ENCODE data around the gene ACAD11. TPM values are rescaled to one million over a fixed set of nuclear protein-coding genes. Genes with fewer than 3 reads are reported as not detected.
"Not testable (repeated sequence)": the region's sequence is repeated elsewhere in the genome, so short reads cannot be mapped to it uniquely, and the experiment has no call there.

The ACAD11 gene
- total RNA-seq, 2 experiments from 2014 or later = 18.5 to 19.4 TPM

DNA sequence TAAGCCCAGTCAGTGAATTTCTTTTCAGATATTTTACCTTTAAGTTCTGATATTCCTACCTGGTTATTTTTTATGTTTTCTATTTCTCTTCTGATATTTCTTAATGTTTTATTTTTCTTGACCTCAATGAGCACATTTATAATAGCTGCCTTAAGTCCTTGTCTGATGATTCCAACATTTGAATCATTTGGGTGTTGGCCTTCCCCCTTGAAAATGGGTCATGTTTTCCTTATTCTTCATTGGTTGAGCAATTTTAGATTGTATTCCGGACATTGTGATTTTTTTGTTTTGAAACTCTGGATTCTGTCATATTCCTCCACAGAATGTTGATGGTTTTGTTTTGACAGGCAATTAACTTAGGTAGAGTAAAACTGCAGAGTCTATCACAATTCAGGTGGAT lies 72.2 kb downstream of the ACAD11 start:
- ATAC-seq (ENCODE audit: low read depth) = no peak
- POLR2A ChIA-PET = no interaction called here
- H3K36me3 Mint-ChIP-seq = peaks cover 30% of the 10 kb centered on the region

DNA sequence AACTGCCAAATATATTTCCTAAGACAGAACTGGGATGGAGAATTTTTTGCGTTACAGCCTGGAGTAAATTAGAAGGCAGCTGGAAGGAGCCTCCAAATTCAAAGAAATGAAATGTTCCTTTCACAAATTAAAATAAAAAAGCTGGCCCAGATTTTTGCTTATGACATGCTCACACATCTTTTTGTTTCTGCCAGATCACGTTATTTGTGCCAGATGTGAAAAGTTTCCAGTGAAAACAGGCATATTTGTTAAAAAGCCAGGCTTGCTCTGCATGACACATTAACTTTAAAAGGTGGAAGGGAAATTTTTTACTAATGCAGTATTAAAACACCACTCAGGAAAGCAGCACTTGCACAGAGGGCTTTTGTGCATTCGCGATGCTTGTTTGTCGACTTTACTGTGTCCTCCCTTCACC lies 85.8 kb downstream of the ACAD11 start:
- Mint-ChIP-seq H3K27ac (no peak overlapping the region), H3K27me3 (no peaks in the 10 kb centered on the region), H3K9me3 (no peaks in the 10 kb centered on the region), H3K36me3 (peaks cover 30% of the 10 kb centered on the region), H3K4me1 (no peaks in the 10 kb centered on the region), H3K4me3 (no peak overlapping the region)
- POLR2A ChIA-PET = no interaction called here
- ATAC-seq (ENCODE audit: low read depth) (no peak), DNase-seq (no peak)

More for the DNA sequence above, 72.2 kb downstream of the ACAD11 start:
- Mint-ChIP-seq H3K27me3 (no peaks in the 10 kb centered on the region), H3K9me3 (peaks cover 4% of the 10 kb centered on the region), H3K27ac (no peak overlapping the region), H3K4me3 (no peak overlapping the region), H3K4me1 (no peaks in the 10 kb centered on the region)
- DNase-seq = no peak

DNA sequence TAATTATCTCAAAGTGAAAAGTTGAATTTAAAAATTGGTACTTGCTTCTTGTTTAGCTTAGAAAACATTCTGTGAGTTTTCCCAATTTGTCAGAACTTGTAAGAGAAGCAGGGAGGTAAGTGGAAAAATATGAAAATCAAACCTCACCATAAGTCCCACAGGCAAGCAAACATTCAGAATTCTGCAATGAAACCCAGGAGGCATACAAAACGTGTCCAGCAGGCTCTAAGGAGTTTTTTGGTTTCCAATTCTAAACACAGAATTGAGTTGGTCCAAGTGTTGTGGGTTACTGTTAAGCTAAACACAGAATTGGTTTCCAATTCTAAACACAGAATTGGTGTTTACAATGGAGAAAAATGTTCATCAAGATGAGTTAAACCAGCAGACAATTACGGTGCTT lies 89.6 kb downstream of the ACAD11 start:
- Mint-ChIP-seq H3K9me3 (no peaks in the 10 kb centered on the region), H3K27me3 (no peaks in the 10 kb centered on the region), H3K36me3 (peaks cover 25% of the 10 kb centered on the region), H3K4me3 (no peak overlapping the region), H3K4me1 (no peaks in the 10 kb centered on the region), H3K27ac (no peak overlapping the region)
- no peak for ATAC-seq (ENCODE audit: low read depth)
- POLR2A ChIA-PET = no interaction called here
- DNase-seq = no peak

DNA sequence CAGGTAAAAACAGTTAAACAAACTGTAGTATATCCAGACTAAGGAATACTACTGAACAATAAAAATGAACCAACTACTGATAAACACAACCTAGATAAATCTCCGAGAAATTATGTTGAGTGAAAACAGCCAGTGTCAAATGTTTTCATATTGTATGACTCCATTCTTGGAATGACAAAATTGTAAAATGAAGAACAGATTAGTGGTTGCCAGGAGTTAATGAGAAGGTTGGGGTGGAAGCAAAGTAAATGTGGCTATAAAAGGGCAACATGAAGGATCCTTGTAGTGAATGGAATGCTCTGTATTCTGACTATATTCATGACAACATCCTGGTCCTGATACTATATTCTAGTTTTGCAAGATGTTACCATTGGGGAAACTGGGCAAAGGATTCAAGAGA lies 90.0 kb downstream of the ACAD11 start:
- POLR2A ChIA-PET = no interaction called here
- peaks cover 28% of the 10 kb centered on the region for H3K36me3 Mint-ChIP-seq

DNA sequence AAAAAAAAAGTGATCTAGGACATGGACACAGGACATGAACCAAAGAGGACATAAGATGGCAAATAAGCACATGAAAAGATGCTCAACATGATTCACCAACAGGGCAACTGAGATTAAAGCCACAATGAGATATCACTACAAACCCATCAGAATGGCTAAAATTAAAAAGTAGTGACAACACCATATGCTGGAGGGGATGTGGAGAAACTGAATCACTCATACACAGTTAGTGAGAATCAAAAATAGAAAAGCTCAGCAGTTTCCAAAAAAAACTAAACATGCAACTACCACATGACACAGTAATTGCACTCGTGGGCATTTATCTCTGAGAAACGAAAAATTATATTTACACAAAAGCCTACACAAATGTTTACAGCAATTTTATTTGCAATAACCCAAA lies 90.5 kb downstream of the ACAD11 start:
- DNase-seq (no peak), ATAC-seq (ENCODE audit: low read depth) (no peak)
- Mint-ChIP-seq H3K4me3 (no peak overlapping the region), H3K4me1 (no peaks in the 10 kb centered on the region), H3K27me3 (no peaks in the 10 kb centered on the region), H3K36me3 (peaks cover 32% of the 10 kb centered on the region), H3K27ac (no peak overlapping the region), H3K9me3 (no peaks in the 10 kb centered on the region)
- POLR2A ChIA-PET = no interaction called here

More for the DNA sequence above, 90.0 kb downstream of the ACAD11 start:
- Mint-ChIP-seq H3K4me3 (no peak overlapping the region), H3K4me1 (no peaks in the 10 kb centered on the region), H3K9me3 (no peaks in the 10 kb centered on the region), H3K27me3 (no peaks in the 10 kb centered on the region), H3K27ac (no peak overlapping the region)
- ATAC-seq (ENCODE audit: low read depth) = no peak
- no peak for DNase-seq

DNA sequence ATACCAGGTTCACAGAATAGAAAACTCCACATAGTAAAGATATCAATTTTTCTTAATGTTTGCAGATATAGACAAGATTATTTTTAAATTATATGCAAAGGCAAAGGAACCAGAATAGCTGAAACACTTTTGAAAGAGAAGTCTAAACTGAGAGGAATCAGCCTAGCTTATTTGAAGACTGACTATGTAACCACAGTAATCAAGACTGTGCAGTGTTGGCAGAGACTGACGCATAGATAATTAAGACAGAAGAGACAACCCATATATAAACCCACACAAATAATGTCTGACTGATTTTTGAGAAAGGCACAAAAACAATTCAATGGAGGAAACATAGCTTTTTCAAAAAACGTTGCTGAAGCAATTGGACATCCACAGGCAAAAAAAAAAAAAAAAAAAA lies 91.2 kb downstream of the ACAD11 start:
- Mint-ChIP-seq H3K36me3 (peaks cover 34% of the 10 kb centered on the region), H3K27me3 (no peaks in the 10 kb centered on the region), H3K4me1 (no peaks in the 10 kb centered on the region), H3K27ac (no peak overlapping the region), H3K9me3 (no peaks in the 10 kb centered on the region), H3K4me3 (no peak overlapping the region)
- no peak for DNase-seq
- POLR2A ChIA-PET = interaction anchor here (0.6 kb wide), 1 partner anchor 25 kb away, joined by 3 read pairs; no protein-coding TSS in a partner anchor
- ATAC-seq (ENCODE audit: low read depth) = no peak

DNA sequence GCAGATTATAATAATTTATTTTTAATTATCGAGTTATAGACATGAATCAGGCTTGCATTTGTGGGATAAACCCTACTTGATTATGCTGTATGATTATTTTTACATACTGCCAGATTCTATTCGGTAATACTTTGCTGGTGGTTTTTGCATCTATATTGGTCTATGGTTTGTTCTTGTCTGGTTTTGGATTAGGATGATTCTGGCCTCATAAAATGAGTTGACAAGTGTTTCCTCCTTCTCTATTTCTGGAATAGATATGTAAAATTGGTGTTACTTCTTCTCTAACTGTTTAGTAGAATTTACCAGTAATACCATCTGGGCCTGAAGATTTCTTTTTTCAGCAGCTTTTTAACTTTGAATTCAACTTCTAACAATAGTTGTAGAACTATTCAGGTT lies 95.5 kb downstream of the ACAD11 start:
- H3K27ac Mint-ChIP-seq = no peak overlapping the region
- H3K4me3 Mint-ChIP-seq = no peak overlapping the region
- ATAC-seq (ENCODE audit: low read depth) = no peak
- no peaks in the 10 kb centered on the region for H3K9me3 Mint-ChIP-seq
- POLR2A ChIA-PET = no interaction called here
- H3K27me3 Mint-ChIP-seq = no peaks in the 10 kb centered on the region
- H3K36me3 Mint-ChIP-seq = peaks cover 24% of the 10 kb centered on the region
- no peak for DNase-seq
- H3K4me1 Mint-ChIP-seq = no peaks in the 10 kb centered on the region

DNA sequence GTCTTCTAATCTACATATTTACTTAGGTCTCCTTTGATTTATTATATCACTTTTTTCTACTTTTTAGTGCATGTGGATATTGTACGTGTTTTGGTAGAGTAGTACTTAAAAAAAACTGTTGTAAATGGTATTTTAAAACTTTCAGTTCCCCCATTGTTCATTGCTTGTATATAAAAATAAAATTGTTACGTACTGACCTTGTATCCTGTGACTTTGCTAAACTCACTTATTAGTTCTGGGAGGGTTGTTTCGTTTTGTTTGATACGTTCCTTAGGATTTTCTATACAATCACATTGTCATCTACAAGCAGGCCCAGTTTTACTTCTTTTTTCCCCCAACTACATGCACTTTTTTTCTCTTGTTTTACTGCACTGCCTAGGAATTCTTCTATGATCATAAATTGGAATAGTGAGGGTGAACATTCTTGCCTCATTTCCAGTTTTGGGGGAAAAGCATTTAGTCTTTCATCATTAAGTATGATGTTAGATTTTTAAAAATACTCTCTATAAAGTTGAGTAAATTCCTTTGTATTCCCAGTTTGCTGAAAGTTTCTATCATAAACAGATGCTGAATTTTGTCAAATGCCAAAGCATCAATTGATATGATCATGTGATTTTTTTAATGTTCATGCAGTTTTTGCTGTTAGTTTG lies 96.1 kb downstream of the ACAD11 start:
- Mint-ChIP-seq H3K36me3 (peaks cover 22% of the 10 kb centered on the region), H3K4me3 (no peak overlapping the region), H3K9me3 (no peaks in the 10 kb centered on the region), H3K4me1 (no peaks in the 10 kb centered on the region), H3K27me3 (no peaks in the 10 kb centered on the region), H3K27ac (no peak overlapping the region)
- no peak for DNase-seq
- ATAC-seq (ENCODE audit: low read depth) = no peak
- POLR2A ChIA-PET = no interaction called here

DNA sequence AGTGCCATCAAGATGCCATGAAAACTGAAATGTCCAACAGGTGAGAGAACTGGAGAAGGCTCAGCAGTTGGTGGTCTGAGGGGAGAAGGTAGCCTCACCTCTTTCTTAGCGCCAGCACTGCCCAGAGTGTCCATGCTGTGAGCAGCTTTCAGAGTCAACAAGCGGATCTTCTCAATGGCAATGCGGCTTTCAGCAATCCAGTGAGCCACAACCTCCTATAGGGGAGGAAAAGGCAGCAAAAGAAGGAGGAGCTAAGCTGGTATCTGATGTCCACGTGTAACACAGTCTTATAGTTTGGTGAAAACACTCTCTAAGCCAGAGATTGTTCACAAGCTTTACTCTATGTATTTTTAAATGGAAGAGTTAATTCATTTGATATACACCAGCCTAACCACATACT lies 98.6 kb downstream of the ACAD11 start:
- POLR2A ChIA-PET = no interaction called here
- Mint-ChIP-seq H3K36me3 (peaks cover 24% of the 10 kb centered on the region), H3K9me3 (no peaks in the 10 kb centered on the region), H3K27me3 (no peaks in the 10 kb centered on the region), H3K4me1 (no peaks in the 10 kb centered on the region), H3K27ac (no peak overlapping the region), H3K4me3 (no peak overlapping the region)
- DNase-seq = no peak
- no peak for ATAC-seq (ENCODE audit: low read depth)

DNA sequence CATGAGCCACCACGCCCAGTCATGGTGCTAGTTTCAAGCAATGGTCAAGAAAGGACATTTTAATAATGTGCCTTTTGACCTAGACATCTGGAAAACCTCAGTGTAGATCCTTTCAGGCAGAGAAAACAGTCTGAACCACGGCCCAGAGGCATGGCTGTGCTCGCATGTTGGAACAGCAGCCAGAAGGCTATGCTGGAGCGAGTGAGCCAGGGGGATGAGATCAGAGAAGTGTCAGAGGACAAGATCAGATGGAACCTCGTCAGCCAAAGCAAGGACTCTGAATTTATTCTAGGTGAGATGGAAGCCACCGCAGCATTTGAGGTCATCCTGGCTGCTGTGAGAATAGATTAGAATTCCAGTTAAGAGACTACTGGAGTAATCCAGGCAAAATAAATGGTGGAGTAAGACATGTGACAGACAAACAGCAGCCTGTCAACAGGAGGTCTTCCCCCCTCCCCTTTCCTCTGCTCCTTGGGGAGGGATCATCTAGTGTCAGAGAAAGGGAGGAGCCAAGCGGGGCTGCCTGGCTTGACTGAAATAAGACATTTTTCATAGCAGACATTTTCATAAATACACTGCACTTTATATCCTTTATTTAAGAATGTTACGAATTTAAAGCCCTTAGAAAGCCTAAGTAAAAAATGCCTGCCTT lies 103.0 kb downstream of the ACAD11 start:
- no peak for DNase-seq
- Mint-ChIP-seq H3K27ac (no peak overlapping the region), H3K4me3 (no peak overlapping the region), H3K4me1 (peaks cover 2% of the 10 kb centered on the region), H3K36me3 (peaks cover 2% of the 10 kb centered on the region), H3K9me3 (no peaks in the 10 kb centered on the region), H3K27me3 (no peaks in the 10 kb centered on the region)
- POLR2A ChIA-PET = no interaction called here
- no peak for ATAC-seq (ENCODE audit: low read depth)

DNA sequence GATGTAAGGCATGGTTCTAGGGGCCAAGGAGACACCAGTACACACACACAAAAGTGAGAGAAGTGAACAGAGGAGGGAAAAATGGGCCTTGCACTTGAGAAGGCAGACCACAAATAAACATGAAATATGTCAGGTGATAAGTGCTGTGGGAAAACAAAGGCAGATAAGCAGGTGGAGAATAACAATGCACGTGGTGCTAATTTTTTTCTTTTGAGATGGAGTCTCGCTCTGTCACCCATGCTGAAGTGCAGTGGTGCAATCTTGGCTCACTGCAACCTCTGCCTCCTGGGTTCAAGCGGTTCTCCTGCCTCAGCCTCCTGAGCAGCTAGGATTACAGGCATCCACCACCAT lies 103.6 kb downstream of the ACAD11 start:
- ATAC-seq (ENCODE audit: low read depth) = not testable (repeated sequence)

DNA sequence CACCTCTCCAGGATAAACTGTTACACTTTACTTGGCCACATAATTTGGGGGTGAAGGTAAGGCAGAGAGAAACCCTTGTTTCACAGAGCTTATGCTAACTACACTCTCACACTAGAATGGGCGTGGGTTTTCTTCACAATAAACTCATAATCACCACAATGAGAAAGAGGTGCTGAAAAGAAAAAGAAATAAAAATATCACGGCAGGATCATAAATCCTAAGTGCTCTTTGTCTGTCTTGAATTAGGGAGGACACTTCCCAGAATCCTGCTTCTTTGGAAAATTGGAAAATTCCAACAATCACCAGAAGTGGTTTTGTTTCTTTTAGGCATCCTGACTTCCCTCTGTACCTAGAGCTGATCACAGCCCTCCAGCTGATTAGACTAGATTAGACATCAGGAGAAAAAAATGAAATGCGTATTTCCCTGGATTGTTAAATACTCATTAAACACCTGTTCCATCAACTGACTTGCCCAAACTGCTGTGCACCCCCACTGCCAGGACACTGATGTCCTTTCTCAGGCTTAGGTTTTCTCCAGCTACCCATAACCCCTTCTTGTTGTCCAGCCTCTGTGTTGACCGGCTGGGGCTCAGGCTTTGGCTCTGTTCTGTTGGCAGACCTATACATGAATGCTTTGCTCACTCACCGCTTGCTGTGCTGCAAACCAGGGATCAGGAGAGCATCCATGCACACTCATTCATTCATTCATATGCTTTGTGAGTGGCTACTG lies 104.1 kb downstream of the ACAD11 start:
- no peak overlapping the region for H3K4me3 Mint-ChIP-seq
- POLR2A ChIA-PET = no interaction called here
- H3K36me3 Mint-ChIP-seq = peaks cover 2% of the 10 kb centered on the region
- ATAC-seq (ENCODE audit: low read depth) (no peak), DNase-seq (no peak)
- no peaks in the 10 kb centered on the region for H3K27me3 Mint-ChIP-seq
- H3K27ac Mint-ChIP-seq = no peak overlapping the region
- peaks cover 8% of the 10 kb centered on the region for H3K4me1 Mint-ChIP-seq
- H3K9me3 Mint-ChIP-seq = no peaks in the 10 kb centered on the region

More for the DNA sequence above, 103.6 kb downstream of the ACAD11 start:
- DNase-seq, POLR2A ChIA-PET, H3K4me1 Mint-ChIP-seq, H3K27ac Mint-ChIP-seq, H3K4me3 Mint-ChIP-seq, H3K36me3 Mint-ChIP-seq, H3K27me3 Mint-ChIP-seq, H3K9me3 Mint-ChIP-seq: not testable (repeated sequence)

DNA sequence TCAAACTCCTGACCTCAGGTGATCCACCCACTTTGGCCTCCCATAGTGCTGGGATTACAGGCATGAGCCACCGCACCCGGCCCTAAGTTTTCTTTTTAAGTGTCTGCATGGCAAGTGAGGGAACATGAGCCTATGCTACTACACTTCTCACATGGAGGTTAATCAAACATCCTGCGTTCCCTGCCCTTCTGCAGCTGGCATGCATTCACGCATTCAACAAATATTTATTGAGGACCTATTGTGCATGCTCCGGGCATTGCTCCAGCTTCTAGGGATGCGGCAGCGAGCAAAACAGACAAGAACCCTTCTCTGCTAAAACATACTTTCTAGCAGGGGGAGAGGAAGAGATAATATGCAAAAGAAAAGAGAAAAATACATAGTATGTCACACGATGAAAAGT lies 105.2 kb downstream of the ACAD11 start:
- ATAC-seq (ENCODE audit: low read depth) = no peak
- Mint-ChIP-seq H3K4me3 (no peak overlapping the region), H3K4me1 (peaks cover 18% of the 10 kb centered on the region), H3K27me3 (no peaks in the 10 kb centered on the region), H3K27ac (no peak overlapping the region), H3K36me3 (peaks cover 4% of the 10 kb centered on the region), H3K9me3 (no peaks in the 10 kb centered on the region)
- DNase-seq = no peak
- POLR2A ChIA-PET = no interaction called here

DNA sequence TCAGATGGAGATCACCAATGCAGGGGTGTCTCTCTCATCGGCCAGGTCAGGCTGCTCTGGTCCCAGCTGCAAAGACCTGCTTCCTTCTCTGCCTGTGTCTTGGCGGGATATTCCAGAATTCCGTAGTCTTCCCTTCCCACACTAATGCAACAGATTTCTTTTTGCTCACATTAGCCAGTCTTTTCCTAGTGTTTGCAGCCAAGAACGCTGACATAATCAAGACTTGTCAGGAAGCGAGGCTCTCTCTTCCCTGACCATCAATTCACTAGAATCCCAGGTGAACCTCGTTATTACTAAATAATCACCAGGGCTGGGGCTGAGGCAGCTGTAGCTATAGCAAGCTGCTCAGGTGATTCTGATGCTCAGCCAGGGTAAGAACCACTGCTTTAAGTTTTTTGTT lies 105.8 kb downstream of the ACAD11 start:
- Mint-ChIP-seq H3K4me1 (peaks cover 20% of the 10 kb centered on the region), H3K27ac (no peak overlapping the region), H3K4me3 (no peak overlapping the region), H3K36me3 (peaks cover 4% of the 10 kb centered on the region), H3K27me3 (no peaks in the 10 kb centered on the region), H3K9me3 (no peaks in the 10 kb centered on the region)
- DNase-seq (no peak), ATAC-seq (ENCODE audit: low read depth) (no peak)
- POLR2A ChIA-PET = no interaction called here
